Measurements from ENCODE around the gene ELN.

Gene ELN

DNA sequence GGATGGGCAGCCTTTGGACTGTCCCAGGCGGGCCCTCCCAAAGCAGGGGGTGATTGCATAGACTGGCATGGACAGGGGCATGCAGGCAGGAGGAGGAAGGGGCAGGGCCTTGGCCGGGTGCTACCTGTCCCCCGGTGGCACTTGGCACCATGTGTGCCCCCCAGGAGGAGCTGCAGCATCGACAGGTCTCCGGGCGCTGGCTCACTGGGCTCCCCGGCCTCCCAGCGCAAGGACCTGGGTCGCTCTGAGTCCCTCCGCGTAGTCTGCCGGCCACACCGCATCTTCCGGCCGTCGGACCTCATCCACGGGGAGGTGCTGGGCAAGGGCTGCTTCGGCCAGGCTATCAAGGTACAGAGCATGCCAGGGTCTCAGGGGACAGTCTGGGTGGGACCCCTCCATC lies 78.9 kb downstream of the ELN start:
- Histone ChIP-seq H3K27me3 (ENCODE audit: low read depth, low read length) (no peaks in the 10 kb centered on the region), H3K36me3 (replicated peaks; ENCODE audit: low read depth, low read length) (peaks cover 40% of the 10 kb centered on the region), H3K4me2 (ENCODE audit: low read length) (no peak overlapping the region)

DNA sequence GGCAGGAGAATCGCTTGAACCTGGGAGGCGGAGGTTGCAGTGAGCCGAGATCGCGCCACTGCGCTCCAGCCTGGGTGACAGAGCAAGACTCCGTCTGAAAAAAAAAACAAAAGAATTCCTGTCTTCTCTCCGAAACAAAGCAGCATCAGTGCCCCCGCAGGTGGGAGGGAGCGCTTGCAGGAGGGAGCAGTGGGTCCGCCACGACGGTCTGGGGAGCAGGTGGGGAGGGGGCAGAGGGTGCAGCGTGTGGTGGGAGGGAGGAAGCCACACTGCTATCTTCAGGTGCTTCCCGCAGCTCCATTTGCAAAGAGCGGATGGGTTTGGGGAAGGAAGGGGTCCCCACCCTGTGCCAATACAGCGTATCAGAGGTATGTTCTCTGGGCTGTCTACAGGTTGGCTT lies 87.4 kb downstream of the ELN start:
- H3K36me3 ChIP-seq (replicated peaks; ENCODE audit: low read depth, low read length): peaks cover 14% of the 10 kb centered on the region
- H3K27ac ChIP-seq (ENCODE audit: low read length): no peak overlapping the region
- no peaks in the 10 kb centered on the region for H3K9me3 ChIP-seq (ENCODE audit: insufficient read depth, low read length)
- H3K27me3 ChIP-seq (ENCODE audit: low read depth, low read length): no peaks in the 10 kb centered on the region
- no peaks in the 10 kb centered on the region for H3K79me2 ChIP-seq (ENCODE audit: low read length)
- H3K4me2 ChIP-seq (ENCODE audit: low read length): no peak overlapping the region
- no peak overlapping the region for H2AFZ ChIP-seq (ENCODE audit: low read depth, low read length)
- H3K4me3 ChIP-seq (ENCODE audit: low read length): no peak overlapping the region
- no peaks in the 10 kb centered on the region for H4K20me1 ChIP-seq (ENCODE audit: insufficient read depth, low read length)
- no peak overlapping the region for H3K9ac ChIP-seq (ENCODE audit: low read length)
- TF ChIP-seq, protein P1, sequence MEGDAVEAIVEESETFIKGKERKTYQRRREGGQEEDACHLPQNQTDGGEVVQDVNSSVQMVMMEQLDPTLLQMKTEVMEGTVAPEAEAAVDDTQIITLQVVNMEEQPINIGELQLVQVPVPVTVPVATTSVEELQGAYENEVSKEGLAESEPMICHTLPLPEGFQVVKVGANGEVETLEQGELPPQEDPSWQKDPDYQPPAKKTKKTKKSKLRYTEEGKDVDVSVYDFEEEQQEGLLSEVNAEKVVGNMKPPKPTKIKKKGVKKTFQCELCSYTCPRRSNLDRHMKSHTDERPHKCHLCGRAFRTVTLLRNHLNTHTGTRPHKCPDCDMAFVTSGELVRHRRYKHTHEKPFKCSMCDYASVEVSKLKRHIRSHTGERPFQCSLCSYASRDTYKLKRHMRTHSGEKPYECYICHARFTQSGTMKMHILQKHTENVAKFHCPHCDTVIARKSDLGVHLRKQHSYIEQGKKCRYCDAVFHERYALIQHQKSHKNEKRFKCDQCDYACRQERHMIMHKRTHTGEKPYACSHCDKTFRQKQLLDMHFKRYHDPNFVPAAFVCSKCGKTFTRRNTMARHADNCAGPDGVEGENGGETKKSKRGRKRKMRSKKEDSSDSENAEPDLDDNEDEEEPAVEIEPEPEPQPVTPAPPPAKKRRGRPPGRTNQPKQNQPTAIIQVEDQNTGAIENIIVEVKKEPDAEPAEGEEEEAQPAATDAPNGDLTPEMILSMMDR (IDR thresholded peaks at IDR 0.05; ENCODE audit: low read depth, low read length): no peak; the same call in 1 of the 2 replicates
- no peak for TF ChIP-seq EZH2phosphoT487 (IDR thresholded peaks at IDR 0.05; ENCODE audit: low read depth)
- no peaks in the 10 kb centered on the region for H3K4me1 ChIP-seq (ENCODE audit: low read length)

More for the DNA sequence above, 78.9 kb downstream of the ELN start:
- Histone ChIP-seq H3K9me3 (ENCODE audit: insufficient read depth, low read length) (no peaks in the 10 kb centered on the region), H2AFZ (ENCODE audit: low read depth, low read length) (no peak overlapping the region), H4K20me1 (ENCODE audit: insufficient read depth, low read length) (no peaks in the 10 kb centered on the region), H3K9ac (ENCODE audit: low read length) (no peak overlapping the region), H3K27ac (ENCODE audit: low read length) (no peak overlapping the region), H3K79me2 (ENCODE audit: low read length) (no peaks in the 10 kb centered on the region), H3K4me3 (ENCODE audit: low read length) (no peak overlapping the region), H3K4me1 (ENCODE audit: low read length) (peaks cover 12% of the 10 kb centered on the region)
- TF ChIP-seq, protein P1 (IDR thresholded peaks at IDR 0.05; ENCODE audit: low read depth, low read length): no peak
- TF ChIP-seq EZH2phosphoT487 (IDR thresholded peaks at IDR 0.05; ENCODE audit: low read depth): no peak

DNA sequence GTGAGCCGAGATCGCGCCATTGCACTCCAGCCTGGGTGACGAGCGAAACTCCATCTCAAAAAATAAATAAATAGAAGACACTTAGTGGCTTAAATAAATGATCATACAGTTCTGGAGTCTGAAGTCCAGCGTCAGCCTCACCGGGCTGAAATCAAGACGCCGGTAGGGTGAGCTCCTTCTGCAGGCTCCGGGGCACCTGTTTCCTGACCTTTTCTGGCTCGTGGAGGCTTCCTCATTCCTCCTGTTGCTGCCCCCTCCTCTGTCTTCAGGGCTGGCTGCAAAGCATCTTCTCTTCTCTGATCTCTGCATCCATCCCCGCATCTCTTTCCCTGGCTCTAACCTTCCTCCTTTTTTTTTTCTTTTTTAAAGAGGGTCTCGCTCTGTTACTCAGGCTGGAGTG lies 88.4 kb downstream of the ELN start:
- Histone ChIP-seq H3K36me3 (replicated peaks; ENCODE audit: low read depth, low read length) (peaks cover 16% of the 10 kb centered on the region), H3K27ac (ENCODE audit: low read length) (no peak overlapping the region)

More for the DNA sequence above, 88.4 kb downstream of the ELN start:
- Histone ChIP-seq H3K4me2 (ENCODE audit: low read length) (no peak overlapping the region), H3K4me3 (ENCODE audit: low read length) (no peak overlapping the region), H3K27me3 (ENCODE audit: low read depth, low read length) (no peaks in the 10 kb centered on the region), H3K79me2 (ENCODE audit: low read length) (no peaks in the 10 kb centered on the region), H3K9ac (ENCODE audit: low read length) (no peak overlapping the region), H2AFZ (ENCODE audit: low read depth, low read length) (no peak overlapping the region), H3K4me1 (ENCODE audit: low read length) (no peaks in the 10 kb centered on the region), H4K20me1 (ENCODE audit: insufficient read depth, low read length) (no peaks in the 10 kb centered on the region), H3K9me3 (ENCODE audit: insufficient read depth, low read length) (no peaks in the 10 kb centered on the region)
- TF ChIP-seq, protein P1 (IDR thresholded peaks at IDR 0.05; ENCODE audit: low read depth, low read length): no peak
- no peak for TF ChIP-seq EZH2phosphoT487 (IDR thresholded peaks at IDR 0.05; ENCODE audit: low read depth)
